GM18505 (cell line): ENCODE measurements around the gene PLD3.

Source experiments
- ATAC-seq: cut with Tn5 transposase; IDR thresholded peaks from one replicate; pipeline ENCODE4 v1.9.1; 2021; ENCODE audit not compliant: unreplicated experiment
- POLR2A ChIP-seq: IDR thresholded peaks from 4 replicates; pipeline ENCODE4 v1.6.1; 2011; ENCODE audit warnings: borderline replicate concordance; ENCODE audit not compliant: insufficient read depth, insufficient read length; ENCODE audit errors: extremely low read depth

The PLD3 gene

GRCh38 chr19:40376286-40376862, 27.9 kb downstream of the PLD3 start:
- no peak for TF ChIP-seq POLR2A
- no peak for ATAC-seq

GRCh38 chr19:40377876-40378385, 29.4 kb downstream of the PLD3 start:
- TF ChIP-seq POLR2A = no peak
- ATAC-seq = no peak

GRCh38 chr19:40378509-40378908, 30.0 kb downstream of the PLD3 start:
- TF ChIP-seq POLR2A = no peak
- no peak for ATAC-seq

GRCh38 chr19:40379446-40380198, 31.1 kb downstream of the PLD3 start:
- no peak for TF ChIP-seq POLR2A
- no peak for ATAC-seq

- no peak for ATAC-seq
- TF ChIP-seq POLR2A = no peak
These were observed 31.9 kb downstream of the PLD3 start for GRCh38 chr19:40380199-40381037.

- no peak for ATAC-seq
- no peak for TF ChIP-seq POLR2A
These were observed 32.8 kb downstream of the PLD3 start for GRCh38 chr19:40381321-40381720.

GRCh38 chr19:40383668-40384248, 35.3 kb downstream of the PLD3 start:
- no peak for ATAC-seq
- no peak for TF ChIP-seq POLR2A

- TF ChIP-seq POLR2A = no peak
- ATAC-seq = no peak
These were observed 38.7 kb downstream of the PLD3 start for GRCh38 chr19:40387155-40387554.

GRCh38 chr19:40388481-40388880, 40.0 kb downstream of the PLD3 start:
- TF ChIP-seq POLR2A = no peak
- no peak for ATAC-seq

- no peak for TF ChIP-seq POLR2A
These were observed 41.0 kb downstream of the PLD3 start for GRCh38 chr19:40389404-40390083.

GRCh38 chr19:40390084-40390742, 41.7 kb downstream of the PLD3 start, which contains the start of gene HIPK4:
Gene HIPK4, minus strand, starts transcription at chr19:40390181. Its CDS starts 279 bp downstream, at chr19:40389902.
- TF ChIP-seq POLR2A = no peak
- no peak for ATAC-seq

More at GRCh38 chr19:40389404-40390083, 41.0 kb downstream of the PLD3 start:
- no peak for ATAC-seq

- no peak for TF ChIP-seq POLR2A
- ATAC-seq = no peak
These were observed 43.6 kb downstream of the PLD3 start for GRCh38 chr19:40392123-40392522.
